HG03439 (cell line): ENCODE measurements around the gene NDNF.

Source experiments
- ATAC-seq: cut with Tn5 transposase; IDR thresholded peaks from one replicate; pipeline ENCODE4 v1.9.1; 2021; ENCODE audit warnings: mild to moderate bottlenecking, moderate library complexity; ENCODE audit not compliant: unreplicated experiment

The NDNF gene, protein sequence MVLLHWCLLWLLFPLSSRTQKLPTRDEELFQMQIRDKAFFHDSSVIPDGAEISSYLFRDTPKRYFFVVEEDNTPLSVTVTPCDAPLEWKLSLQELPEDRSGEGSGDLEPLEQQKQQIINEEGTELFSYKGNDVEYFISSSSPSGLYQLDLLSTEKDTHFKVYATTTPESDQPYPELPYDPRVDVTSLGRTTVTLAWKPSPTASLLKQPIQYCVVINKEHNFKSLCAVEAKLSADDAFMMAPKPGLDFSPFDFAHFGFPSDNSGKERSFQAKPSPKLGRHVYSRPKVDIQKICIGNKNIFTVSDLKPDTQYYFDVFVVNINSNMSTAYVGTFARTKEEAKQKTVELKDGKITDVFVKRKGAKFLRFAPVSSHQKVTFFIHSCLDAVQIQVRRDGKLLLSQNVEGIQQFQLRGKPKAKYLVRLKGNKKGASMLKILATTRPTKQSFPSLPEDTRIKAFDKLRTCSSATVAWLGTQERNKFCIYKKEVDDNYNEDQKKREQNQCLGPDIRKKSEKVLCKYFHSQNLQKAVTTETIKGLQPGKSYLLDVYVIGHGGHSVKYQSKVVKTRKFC

DNA sequence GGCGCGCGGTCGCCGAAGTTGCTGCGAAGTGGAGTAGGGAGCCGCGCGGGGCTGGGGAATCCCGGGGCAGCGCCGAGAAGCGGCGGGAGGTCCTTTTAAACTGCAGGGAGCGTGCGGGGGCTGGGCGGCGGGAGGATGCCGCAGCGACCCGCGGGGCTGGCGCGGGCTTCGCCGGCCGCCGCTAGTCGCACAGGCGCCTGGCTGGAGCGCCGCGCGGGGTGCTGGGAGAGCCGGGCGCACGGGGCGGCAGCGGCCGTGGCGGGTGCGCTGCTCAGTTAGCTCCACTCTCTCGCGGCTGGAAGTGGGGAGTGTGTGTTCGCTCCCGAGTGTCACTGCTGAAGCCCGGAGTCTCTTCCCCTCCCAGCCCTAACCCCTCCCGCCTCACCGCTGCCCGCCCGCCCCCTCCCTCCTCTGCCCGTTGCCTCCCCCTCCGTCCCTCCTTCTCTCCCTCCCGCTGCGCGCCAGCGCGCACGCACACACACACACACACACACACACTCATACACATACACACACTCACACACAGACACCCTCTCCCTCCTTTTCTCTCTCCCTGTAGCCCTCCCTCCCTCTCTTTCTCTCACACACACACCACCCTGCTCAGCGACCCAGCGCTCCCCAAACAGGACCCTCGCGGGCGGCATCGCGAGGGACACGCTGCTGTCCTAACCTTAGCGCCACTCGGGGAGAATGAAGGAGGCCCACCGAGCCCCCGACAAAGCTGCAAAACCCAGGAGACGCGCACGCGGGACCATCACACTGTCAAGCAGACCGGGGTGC is at the start of gene NDNF:
TSS of gene NDNF (minus strand) at position 312 of the 780 bp plus-strand sequence. CDS start 26,698 bp downstream, outside the sequence.
- peak; percentile 53 for ATAC-seq

DNA sequence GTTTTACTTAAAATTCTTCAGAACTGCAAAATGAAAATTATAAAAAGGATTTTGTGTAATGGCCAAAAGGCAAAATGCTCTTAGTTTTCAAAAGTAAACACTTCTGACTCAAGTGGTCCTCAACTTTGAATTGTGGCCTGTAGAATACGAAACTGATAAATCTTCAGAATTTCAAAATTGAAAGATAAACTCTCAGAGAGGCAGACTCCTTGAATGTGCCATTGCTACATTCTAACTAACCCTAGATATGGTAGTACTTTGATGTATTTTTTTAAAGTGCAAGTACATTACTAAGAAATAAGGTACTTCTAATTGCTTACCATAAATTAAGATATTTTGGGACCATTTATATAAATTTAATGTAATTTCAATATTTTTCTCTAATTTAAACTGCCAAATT is 47.4 kb upstream of the NDNF start:
- no peak for ATAC-seq

DNA sequence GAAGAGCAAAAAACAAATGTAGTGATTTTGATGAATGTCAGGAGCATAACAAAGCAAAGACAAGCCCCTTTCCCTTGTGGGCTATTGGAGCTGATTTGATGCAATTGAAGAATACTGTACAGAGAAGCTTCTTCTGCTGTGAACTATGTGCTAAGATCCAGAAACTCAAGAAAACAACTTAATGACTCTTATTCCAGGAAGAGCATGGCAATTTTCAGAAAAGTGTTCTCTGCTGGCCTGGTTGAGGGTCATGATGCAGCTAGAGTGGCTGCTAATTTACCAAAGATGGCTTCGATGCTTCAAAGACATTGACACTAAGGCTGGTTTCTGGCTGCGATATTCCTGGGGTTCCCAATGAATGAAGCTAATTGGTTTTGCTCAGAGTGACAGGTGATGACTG is 46.0 kb upstream of the NDNF start:
- no peak for ATAC-seq

DNA sequence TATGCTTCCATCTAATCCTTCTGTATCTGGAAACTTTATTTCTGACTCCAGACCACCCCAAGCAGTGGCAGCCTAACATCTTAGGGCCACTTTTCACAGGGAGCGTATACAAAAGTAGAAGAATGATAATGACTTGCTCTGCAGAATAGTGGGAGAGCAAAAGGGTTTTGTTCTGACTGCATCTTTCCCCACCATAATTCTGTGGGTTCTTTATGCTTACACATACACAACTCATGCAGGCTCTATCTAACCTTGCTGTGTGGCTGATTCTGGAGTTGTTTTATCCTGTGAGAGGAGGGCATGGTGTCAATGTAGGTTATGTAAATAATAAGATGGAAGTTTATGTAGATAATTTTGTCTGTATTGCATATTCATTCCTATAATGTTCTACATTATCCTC is 42.4 kb upstream of the NDNF start:
- no peak for ATAC-seq

DNA sequence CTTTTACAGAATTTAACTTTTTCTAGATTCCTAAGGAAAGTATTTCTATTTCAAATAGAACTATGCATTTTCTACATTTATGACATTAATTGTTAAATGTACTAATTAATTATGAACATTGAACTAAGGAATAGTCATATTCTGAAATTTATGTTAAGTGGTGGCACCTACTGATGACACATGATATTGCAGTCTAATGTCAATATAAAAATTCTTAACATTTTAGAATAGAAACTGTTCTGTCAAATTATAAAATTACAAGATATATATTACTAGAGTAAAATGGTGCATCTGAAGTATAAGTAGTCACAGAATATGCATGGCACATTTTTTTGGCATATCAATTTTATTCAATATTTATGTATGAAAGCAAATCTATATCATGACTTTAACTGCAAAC is 40.2 kb upstream of the NDNF start:
- no peak for ATAC-seq

DNA sequence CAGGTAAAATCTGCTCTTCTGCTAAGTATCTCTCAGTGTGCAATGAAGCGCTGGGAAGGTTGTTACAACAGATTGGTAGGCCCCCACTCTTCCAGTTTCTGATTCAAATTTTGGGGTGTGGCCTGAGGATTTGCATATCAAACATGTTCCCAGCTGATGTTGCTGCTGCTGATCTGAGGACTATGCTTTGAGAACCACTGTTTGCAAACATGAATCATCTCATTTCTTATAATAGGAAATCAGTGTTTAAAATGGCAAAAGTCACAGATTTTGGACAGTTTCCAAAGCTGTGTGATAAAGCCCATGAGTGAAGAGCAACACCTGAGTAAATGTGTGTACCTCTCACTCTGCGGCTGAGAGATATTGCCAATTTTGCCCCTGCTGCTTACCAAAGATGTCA is 36.2 kb upstream of the NDNF start:
- no peak for ATAC-seq

DNA sequence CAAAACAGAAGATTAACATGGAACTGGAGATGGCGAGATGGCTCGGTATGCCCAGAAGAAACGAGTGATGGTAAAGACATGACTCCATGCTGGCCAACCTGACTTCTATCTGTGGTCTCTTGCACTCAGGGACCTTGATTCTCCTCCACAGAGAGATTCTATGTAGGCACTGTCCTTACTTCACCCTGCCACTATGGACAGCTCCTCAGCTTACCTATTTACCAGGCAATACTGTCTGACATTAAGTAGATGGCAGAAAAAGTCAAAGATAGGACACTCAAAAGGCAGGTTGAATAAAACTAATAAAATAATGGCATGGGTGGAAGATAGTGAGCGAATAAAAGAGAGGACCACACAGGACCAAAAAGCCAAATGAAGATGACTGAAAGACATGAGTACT is 35.2 kb upstream of the NDNF start:
- no peak for ATAC-seq

DNA sequence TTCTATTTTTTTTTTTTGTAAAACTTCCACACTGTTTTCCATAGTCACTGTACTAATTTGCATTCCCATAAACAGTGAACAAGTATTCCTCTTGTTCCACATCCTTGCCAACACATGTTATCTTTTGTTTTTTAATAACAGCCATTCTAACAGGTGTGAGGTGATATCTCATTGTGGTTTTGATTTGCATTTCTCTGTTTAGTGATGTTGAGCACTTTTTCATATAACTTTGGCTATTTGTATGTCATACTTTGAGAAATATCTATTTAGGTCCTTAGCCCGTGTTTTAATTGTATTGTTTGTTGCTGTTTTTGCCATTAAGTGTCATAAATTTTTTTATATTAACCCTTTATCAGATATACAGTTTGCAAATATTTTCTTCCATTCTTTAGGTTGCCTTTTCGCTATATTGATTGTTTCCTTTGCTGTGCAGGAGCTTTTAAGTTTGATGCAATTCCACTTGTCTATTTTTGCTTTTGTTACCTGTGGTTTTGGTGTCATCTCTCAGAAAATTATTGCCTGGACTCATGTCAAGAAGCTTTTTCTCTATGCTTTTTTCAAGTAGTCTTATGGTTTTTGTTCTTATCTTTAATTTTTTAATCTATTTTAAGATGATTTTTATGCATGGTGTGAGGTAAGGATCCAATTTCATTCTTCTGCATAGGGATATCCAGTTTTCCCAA is 27.9 kb upstream of the NDNF start:
- peak; percentile 90 for ATAC-seq

DNA sequence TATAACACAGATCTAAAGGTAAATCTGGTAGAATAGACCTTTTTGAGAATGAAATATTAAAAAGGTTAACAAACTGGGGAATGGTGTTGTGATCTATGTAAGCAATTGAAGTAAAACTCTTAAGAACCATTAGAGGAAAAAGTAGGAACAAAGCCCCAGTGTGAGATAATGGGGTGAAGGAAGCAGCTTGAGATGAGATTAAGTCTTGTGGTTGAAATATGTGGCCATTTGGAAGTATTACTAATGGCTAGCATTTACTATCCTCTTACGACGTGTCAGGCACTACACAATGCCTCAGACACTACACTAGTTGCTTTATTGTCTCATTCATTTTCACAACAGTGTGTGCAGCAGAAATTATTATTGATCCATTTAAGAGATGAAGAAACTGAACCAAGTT is 25.9 kb upstream of the NDNF start:
- ATAC-seq = no peak

DNA sequence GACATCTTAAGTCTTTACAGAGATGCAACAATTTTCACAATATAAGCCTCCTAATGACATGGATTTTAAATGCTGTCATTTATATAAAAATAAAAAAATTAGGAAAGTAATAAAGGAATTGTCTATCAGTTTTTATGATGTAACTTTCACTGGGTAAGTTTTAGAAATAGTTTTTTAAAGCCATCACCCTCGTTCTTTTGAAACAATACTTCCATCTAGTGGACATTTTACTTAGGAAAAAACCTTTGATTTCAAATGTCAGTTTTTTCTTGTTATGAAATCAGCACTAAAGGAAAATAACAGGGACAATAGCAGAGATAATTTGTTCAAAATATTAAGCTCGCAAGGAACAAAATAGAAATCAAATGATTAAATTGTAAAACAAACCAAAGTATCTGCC is 24.3 kb upstream of the NDNF start:
- no peak for ATAC-seq

DNA sequence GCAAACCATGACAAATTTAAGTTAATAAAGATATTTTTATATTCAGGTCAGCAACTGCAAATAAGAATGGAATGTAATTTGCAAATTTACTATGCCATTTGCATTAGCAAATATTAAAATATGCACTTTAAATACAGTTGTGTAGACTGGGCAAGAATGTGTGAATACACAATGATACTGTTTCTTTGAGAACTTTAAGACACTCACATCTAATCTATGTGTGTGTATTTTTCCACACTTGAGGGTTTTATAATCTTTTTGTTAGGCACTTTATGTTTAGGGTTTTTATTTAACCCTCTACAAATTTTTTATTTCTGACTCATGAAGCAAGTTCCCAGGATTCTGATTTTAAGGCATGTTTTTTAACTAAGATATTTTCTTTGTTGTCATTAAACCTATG is 23.9 kb upstream of the NDNF start:
- ATAC-seq = no peak

DNA sequence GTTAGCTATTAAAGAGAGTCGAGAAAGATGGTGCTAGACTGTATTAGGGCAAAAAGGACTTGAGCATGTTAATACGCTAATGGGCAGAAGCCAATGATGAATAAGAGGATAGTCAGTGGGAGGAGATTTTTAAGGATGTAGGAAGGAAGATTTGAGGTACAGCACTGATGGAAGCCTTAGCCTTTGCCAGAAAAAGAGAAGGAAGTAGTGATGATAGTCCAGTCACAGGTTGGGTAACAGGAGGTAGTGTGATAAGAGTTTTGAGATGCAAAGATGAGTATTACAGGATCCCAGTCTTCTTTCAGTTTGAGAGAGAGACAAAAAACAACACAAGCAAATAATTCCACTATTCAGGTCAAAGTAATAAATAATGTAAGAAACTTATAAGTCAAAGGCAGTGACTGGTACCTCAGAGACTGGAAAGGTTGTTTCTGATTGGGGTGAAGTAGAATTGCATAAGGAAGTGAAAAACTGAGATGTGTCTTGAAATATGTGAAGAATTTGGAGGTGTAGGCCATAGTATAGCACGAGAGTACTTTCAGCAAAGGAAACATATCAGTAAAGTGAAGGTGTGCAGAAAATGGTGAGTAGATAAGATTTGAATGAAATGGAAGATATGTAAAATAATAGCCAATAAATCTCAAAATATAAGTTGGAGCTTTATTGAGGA is 22.1 kb upstream of the NDNF start:
- no peak for ATAC-seq

DNA sequence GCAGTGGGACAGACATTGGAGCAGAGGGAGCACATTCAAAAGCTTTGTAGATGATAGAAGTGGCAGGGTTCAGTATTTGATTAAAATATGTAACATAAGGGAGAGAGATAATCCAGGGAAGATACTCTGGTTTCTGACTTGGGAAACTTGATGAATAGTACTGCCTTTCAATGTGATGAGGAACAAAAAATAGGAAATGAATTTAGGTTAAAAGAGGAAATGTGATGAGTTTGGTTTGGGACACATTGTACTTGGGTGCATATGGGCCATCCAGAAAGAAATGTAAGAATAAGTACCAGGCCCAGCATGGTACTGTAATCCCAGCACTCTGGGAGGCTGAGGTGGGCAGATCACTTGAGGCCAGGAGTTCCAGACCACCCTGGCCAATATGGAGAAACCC is 20.9 kb upstream of the NDNF start:
- ATAC-seq = no peak

DNA sequence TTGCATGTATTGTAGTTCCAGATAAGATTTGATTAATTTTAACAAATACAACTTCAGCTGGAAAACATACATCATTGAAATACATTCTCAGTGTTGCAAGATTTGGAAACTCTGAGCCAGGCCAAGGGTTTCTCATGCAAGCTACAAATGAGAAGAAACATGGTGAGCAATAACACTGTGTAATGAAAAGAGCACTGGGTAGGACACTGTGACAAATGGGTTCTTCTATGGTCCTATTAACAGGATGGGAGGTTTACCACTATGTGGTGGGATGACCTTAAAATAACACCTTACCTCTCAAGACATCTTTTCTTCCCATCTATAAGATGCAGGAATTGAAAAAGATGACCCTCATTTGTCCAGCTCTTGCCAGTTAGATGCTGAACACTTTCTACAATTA is 19.6 kb upstream of the NDNF start:
- ATAC-seq = no peak

DNA sequence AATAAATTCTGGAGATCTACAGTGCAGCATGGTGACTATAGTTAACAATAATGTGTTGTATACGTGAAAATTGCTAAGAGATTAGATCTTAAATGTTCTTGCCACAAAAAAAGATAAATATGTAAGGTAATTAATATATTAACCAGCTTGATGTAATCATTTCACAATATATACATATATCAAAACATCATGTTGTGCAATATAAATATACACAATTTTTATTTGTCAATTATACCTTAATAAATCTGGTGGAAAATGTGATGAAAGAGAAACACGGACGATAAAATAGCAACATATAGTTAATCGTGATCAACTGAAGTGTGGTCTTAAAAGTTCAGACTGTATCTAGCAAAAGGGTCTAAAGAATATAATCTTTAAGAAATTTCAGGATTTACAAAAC is 16.5 kb upstream of the NDNF start:
- ATAC-seq = no peak

DNA sequence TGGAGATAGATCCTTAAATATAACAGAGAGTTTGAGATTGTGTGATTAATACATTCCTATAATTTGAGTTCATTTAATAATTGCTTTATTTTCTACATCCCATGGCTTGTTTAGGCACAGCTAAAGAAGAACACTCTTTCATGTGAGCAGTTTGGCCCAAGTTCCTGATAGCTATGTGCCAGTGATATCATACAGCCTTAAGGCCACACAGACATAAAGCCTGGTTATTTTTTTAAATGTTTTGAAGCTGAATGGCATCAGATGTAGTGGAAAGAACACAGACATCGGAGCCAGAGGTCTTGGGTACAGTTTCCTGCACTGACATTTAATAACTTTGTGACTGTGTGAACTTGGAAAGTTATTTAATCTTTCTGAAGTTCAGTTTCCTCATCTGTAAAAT is 7.0 kb upstream of the NDNF start:
- no peak for ATAC-seq

DNA sequence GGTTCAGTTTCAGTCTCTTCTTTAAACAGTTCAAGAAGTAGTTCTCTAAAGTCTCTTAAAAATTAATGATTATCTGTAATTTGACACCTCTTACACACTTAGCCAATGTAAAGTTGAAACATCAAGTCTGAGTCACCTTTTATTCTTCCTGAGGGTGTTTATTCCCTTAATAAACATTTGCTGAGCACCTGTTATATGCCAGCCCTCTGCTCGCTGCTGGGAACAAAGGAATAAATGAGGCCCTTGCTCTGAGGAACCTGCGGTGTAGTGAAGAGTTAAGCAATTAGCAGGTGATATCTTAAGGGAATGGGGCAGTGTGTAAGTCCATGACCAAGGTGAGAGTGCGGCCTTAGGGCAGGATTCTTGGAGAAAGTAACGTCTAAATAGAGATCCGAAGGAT is 5.2 kb upstream of the NDNF start:
- no peak for ATAC-seq

DNA sequence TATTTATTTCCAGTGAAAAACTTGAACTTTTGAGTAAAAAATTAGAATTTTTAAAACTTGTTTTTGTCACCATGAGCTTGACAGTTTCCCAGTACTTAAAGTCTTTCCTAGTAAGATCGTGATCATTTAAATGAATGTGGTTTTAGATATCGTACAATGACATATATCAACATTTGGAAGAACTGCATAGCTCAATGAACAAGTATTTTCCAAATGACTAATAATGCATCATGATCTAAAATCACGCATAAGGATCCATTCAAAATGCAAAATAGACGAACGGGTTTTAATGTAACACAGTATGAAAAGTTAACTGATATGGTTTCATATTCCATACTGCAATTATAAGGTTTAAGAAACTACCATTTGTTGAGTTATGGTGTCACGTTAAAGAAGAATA is 4.1 kb upstream of the NDNF start:
- ATAC-seq = no peak

DNA sequence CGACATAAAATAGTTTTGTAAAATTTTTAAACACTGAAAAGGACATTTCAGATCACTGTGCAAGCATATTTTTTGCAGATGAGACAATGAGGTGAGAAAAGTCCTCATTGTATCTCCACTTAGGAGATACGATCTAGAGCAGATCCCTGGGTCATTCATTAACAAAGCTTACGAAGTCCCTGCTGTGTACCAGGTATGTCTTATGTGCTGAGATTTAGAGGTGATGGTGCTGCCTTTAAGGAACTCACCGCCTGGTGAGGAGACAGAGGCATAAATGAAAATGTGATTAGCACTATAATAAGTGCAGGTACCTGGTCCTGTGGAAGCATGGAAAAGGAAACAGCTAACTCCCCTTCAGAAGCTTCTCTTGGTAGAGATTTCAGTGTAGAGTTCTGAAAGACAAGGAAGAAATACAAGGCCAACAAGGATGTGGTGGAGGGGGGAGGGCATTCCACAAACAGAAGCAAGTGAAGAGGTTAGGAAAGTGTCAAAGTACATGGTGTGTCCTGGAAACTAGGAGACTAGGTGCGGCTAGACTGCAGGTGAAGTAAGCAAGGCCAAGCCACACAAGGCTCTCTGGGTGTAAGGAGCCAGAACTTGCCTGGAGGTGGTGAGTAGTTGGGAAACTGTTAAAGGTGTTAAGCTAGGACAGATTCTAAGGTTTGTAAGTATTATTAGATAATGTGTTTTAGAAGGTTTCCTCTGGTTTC is 1.5 kb upstream of the NDNF start:
- no peak for ATAC-seq

DNA sequence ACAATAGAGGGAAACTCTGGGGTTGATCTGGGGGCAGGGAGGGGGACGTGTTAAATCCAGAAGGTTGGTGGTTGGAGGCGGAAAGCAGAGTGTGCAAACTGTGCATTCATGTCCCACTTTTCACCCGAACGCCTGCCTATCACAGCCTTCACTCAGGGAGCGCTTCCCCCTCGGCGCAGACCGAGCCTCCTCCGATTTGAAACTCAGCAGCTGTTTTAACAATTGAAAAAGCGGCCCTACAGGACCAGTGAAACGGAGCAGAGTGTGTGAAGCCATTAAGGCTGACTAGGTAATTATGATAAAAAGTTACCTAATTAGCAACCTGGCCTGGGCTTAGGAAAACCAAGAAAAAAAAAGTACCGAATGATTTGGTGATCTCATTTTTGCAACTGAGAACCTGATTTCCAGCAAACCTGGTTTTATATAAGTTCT is 685 bp upstream of the NDNF start:
- ATAC-seq = no peak
